Neural progenitor cell (in vitro differentiated cells): ENCODE measurements around the gene MACROD2. TPM values are rescaled to one million over a fixed set of nuclear protein-coding genes. Genes with fewer than 3 reads are reported as not detected.

Experiments
- DNase-seq: peaks from one replicate; pipeline ENCODE4 v3.0.0-alpha.2; 2016; ENCODE audit warnings: low spot score
- H2AFZ ChIP-seq: fragments of 200-600 bp; sonication (generic); replicated peaks from 2 replicates; pipeline ENCODE4 v1.6.1; 2016; ENCODE audit warnings: antibody characterized with exemption
- H3F3A ChIP-seq: fragments of 200-600 bp; sonication (generic); 2 replicates; pipeline ENCODE4 v1.6.1; 2016; ENCODE audit warnings: antibody characterized with exemption, low read depth
- H3K27ac ChIP-seq: fragments of 200-600 bp; sonication (generic); 2 replicates; pipeline ENCODE4 v1.5.1; 2016; ENCODE audit warnings: mild to moderate bottlenecking
- H3K27me3 ChIP-seq: fragments of 200-600 bp; sonication (generic); 2 replicates; pipeline ENCODE4 v1.6.1; 2016; ENCODE audit warnings: mild to moderate bottlenecking, moderate library complexity
- H3K36me3 ChIP-seq: fragments of 200-600 bp; sonication (generic); 2 replicates; pipeline ENCODE4 v1.5.1; 2016
- H3K4me1 ChIP-seq: fragments of 200-600 bp; sonication (generic); 2 replicates; pipeline ENCODE4 v1.6.1; 2016; ENCODE audit warnings: mixed run types
- H3K4me2 ChIP-seq: fragments of 200-600 bp; sonication (generic); 2 replicates; pipeline ENCODE4 v1.6.1; 2016
- H3K4me3 ChIP-seq: fragments of 200-600 bp; sonication (generic); 2 replicates; pipeline ENCODE4 v1.5.1; 2016
- H3K79me2 ChIP-seq: fragments of 200-600 bp; sonication (generic); 2 replicates; pipeline ENCODE4 v1.6.1; 2016; ENCODE audit warnings: low read depth
- H3K9ac ChIP-seq: fragments of 200-600 bp; sonication (generic); 2 replicates; pipeline ENCODE4 v1.6.1; 2016
- H3K9me3 ChIP-seq: fragments of 200-600 bp; sonication (generic); 2 replicates; pipeline ENCODE4 v1.5.1; 2016; ENCODE audit warnings: low read depth
- H4K20me1 ChIP-seq: fragments of 200-600 bp; sonication (generic); 2 replicates; pipeline ENCODE4 v1.6.1; 2016; ENCODE audit warnings: low read depth
- H3K27ac Mint-ChIP-seq: 3 replicates; pipeline ENCODE4 v1.8.0; 2021; ENCODE audit warnings: mixed read lengths
- H3K27me3 Mint-ChIP-seq: 2 replicates; pipeline ENCODE4 v1.8.0; 2022; ENCODE audit warnings: low read depth, mild to moderate bottlenecking, inconsistent platforms, moderate library complexity, mixed read lengths; ENCODE audit not compliant: insufficient read depth
- H3K36me3 Mint-ChIP-seq: 3 replicates; pipeline ENCODE4 v1.8.0; 2021; ENCODE audit warnings: mixed read lengths
- H3K4me1 Mint-ChIP-seq: 3 replicates; pipeline ENCODE4 v1.8.0; 2021; ENCODE audit warnings: mixed read lengths
- H3K4me3 Mint-ChIP-seq: 3 replicates; pipeline ENCODE4 v1.8.0; 2021; ENCODE audit warnings: mild to moderate bottlenecking, moderate library complexity, mixed read lengths
- H3K9me3 Mint-ChIP-seq: 3 replicates; pipeline ENCODE4 v1.8.0; 2020; ENCODE audit warnings: mixed read lengths
- EZH2 ChIP-seq: fragments of 200-600 bp; sonication (generic); IDR thresholded peaks from 2 replicates; pipeline ENCODE4 v1.6.1; 2017; ENCODE audit warnings: antibody characterized with exemption, mild to moderate bottlenecking, moderate library complexity
- EZH2phosphoT487 ChIP-seq: fragments of 200-600 bp; sonication (generic); IDR thresholded peaks from 2 replicates; pipeline ENCODE4 v1.6.1; 2017; ENCODE audit warnings: antibody characterized with exemption
- total RNA-seq: library from RNA; depleted of rRNA; stranded (reverse); fragments of >200 nt; gene quantifications from 2 replicates; pipeline ENCODE4 v1.2.3, GENCODE V29; 2015; ENCODE audit warnings: low replicate concordance
- TF ChIP-seq, protein P1 (sequence below): fragments of 200-600 bp; sonication (generic); IDR thresholded peaks from 2 replicates; pipeline ENCODE4 v1.5.1; 2017; ENCODE audit warnings: antibody characterized with exemption, mild to moderate bottlenecking

Gene MACROD2
- total RNA-seq, 1 donor from 2014 or later, result 11.9 TPM

DNA sequence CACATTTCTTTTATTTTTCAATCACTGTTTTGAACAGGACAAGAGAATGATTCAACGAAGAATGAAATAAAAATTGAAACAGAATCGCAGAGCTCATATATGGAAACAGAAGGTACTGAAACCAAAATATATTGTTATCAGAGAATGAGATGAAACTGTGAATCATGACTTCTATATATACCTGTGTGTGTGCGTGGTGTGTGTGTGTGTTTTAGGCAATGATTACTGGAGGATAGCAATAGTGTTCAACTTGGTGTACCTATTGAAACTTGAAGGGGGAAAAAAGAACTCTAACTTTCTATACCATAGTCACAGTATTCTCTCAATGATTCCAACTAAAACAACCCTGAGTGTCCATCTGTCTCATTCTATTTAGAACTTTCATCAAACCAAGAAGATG is 1991.4 kb downstream of the MACROD2 start:
- no peaks in the 10 kb centered on the region for H3K27me3 ChIP-seq
- H3K4me3 ChIP-seq, result no peak overlapping the region
- Mint-ChIP-seq H3K27ac (no peak overlapping the region), H3K36me3 (peaks cover 18% of the 10 kb centered on the region), H3K9me3 (peaks cover 29% of the 10 kb centered on the region), H3K27me3 (peaks cover 4% of the 10 kb centered on the region), H3K4me3 (no peak overlapping the region), H3K4me1 (peaks cover 2% of the 10 kb centered on the region)
- no peak overlapping the region for H3K4me2 ChIP-seq
- no peak overlapping the region for H3K27ac ChIP-seq
- peaks cover 3% of the 10 kb centered on the region for H3F3A ChIP-seq
- TF ChIP-seq EZH2phosphoT487 (no peak), EZH2 (no peak)
- TF ChIP-seq, protein P1, sequence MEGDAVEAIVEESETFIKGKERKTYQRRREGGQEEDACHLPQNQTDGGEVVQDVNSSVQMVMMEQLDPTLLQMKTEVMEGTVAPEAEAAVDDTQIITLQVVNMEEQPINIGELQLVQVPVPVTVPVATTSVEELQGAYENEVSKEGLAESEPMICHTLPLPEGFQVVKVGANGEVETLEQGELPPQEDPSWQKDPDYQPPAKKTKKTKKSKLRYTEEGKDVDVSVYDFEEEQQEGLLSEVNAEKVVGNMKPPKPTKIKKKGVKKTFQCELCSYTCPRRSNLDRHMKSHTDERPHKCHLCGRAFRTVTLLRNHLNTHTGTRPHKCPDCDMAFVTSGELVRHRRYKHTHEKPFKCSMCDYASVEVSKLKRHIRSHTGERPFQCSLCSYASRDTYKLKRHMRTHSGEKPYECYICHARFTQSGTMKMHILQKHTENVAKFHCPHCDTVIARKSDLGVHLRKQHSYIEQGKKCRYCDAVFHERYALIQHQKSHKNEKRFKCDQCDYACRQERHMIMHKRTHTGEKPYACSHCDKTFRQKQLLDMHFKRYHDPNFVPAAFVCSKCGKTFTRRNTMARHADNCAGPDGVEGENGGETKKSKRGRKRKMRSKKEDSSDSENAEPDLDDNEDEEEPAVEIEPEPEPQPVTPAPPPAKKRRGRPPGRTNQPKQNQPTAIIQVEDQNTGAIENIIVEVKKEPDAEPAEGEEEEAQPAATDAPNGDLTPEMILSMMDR, result no peak
- H3K36me3 ChIP-seq, result no peaks in the 10 kb centered on the region
- DNase-seq, result no peak
- no peaks in the 10 kb centered on the region for H4K20me1 ChIP-seq
- H2AFZ ChIP-seq, result no peak overlapping the region
- H3K4me1 ChIP-seq, result no peaks in the 10 kb centered on the region
- H3K9ac ChIP-seq, result no peak overlapping the region
- no peaks in the 10 kb centered on the region for H3K79me2 ChIP-seq
- H3K9me3 ChIP-seq, result no peaks in the 10 kb centered on the region

DNA sequence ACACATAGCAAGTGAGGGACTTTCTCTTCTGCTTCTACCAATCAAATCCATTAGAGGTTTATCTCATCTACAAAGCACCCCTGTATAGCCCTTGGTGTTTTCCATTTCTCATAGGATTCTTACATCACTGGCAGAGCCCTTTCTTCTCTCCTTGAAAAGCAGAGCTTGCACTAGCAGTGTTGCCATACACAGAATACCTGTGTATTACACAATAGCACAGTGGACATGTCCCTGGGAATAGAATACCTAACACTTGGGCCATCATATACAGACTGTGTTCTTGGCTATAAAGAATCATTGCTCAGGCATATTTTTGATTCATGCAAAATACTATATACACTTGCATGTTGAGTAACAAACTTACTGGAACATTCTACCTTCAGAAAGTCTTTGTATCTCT is 1996.0 kb downstream of the MACROD2 start:
- Mint-ChIP-seq H3K27ac (no peak overlapping the region), H3K9me3 (peaks cover 14% of the 10 kb centered on the region), H3K27me3 (peaks cover 3% of the 10 kb centered on the region), H3K4me1 (no peaks in the 10 kb centered on the region), H3K36me3 (peaks cover 13% of the 10 kb centered on the region), H3K4me3 (no peak overlapping the region)
- Histone ChIP-seq H3K36me3 (no peaks in the 10 kb centered on the region), H4K20me1 (no peaks in the 10 kb centered on the region), H3K27me3 (no peaks in the 10 kb centered on the region), H3K4me2 (no peak overlapping the region), H3K9ac (no peak overlapping the region), H3K79me2 (no peaks in the 10 kb centered on the region), H3K9me3 (peaks cover 5% of the 10 kb centered on the region), H3K4me3 (no peak overlapping the region), H3K4me1 (no peaks in the 10 kb centered on the region), H3K27ac (no peak overlapping the region), H2AFZ (no peak overlapping the region), H3F3A (no peaks in the 10 kb centered on the region)
- no peak for DNase-seq
- no peak for TF ChIP-seq EZH2phosphoT487
- no peak for TF ChIP-seq EZH2
- TF ChIP-seq, protein P1, result no peak

DNA sequence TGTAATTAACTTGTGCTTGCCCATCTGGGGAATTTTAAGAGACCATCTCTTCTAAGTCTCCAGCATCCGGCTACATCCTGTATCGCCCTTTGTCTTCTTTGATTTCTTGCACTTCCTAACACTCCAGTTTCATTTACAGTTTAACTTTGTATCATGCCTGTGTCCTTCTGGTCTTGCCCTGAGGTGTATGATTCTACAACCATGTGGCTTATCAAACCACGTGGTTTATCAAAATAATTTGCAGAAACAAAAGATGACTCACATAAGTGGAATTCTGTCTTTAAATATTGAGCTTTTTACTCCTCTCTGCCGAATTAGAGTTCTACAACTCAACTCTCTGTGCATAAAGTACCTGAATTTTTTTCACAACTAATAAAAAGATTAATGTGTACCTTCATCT is 1997.2 kb downstream of the MACROD2 start:
- no peak for DNase-seq
- no peaks in the 10 kb centered on the region for H3F3A ChIP-seq
- H2AFZ ChIP-seq, result peak overlapping the region; percentile 55
- no peaks in the 10 kb centered on the region for H3K4me1 Mint-ChIP-seq
- H3K4me2 ChIP-seq, result no peak overlapping the region
- peaks cover 15% of the 10 kb centered on the region for H3K9me3 ChIP-seq
- no peak overlapping the region for H3K27ac ChIP-seq
- H3K36me3 ChIP-seq, result peaks cover 4% of the 10 kb centered on the region
- no peak overlapping the region for H3K4me3 Mint-ChIP-seq
- no peak overlapping the region for H3K27ac Mint-ChIP-seq
- H4K20me1 ChIP-seq, result no peaks in the 10 kb centered on the region
- peaks cover 11% of the 10 kb centered on the region for H3K36me3 Mint-ChIP-seq
- no peaks in the 10 kb centered on the region for H3K79me2 ChIP-seq
- no peak overlapping the region for H3K9ac ChIP-seq
- TF ChIP-seq, protein P1, result no peak
- TF ChIP-seq EZH2phosphoT487 (no peak), EZH2 (no peak)
- H3K27me3 Mint-ChIP-seq, result peaks cover 5% of the 10 kb centered on the region
- no peaks in the 10 kb centered on the region for H3K4me1 ChIP-seq
- H3K27me3 ChIP-seq, result no peaks in the 10 kb centered on the region
- no peak overlapping the region for H3K4me3 ChIP-seq
- H3K9me3 Mint-ChIP-seq, result peaks cover 19% of the 10 kb centered on the region

DNA sequence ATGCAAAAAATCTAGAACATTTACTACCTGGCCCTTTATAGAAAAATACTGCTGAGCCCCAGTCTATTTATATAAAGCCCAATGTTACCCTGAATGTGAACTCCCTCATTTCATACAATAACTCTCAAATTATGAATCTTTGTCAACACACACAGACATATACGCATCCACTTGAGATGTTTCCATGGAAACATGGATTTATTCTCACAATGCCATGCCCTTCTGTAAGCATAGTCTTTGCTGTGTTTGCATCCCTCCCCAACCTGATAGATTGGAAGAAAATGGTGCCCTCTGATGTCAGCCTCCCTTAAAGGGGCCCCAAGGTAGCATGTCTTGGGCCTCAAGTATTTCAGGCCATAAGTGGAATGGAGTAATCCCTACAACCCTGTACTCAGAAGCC is 2004.8 kb downstream of the MACROD2 start:
- Histone ChIP-seq H3K36me3 (peaks cover 8% of the 10 kb centered on the region), H3K9me3 (peaks cover 21% of the 10 kb centered on the region), H3K27ac (no peak overlapping the region), H3K9ac (no peak overlapping the region), H2AFZ (no peak overlapping the region), H3K4me2 (no peak overlapping the region), H4K20me1 (peaks cover 2% of the 10 kb centered on the region), H3K79me2 (no peaks in the 10 kb centered on the region), H3K27me3 (peaks cover 32% of the 10 kb centered on the region), H3K4me1 (peaks cover 6% of the 10 kb centered on the region), H3K4me3 (no peak overlapping the region), H3F3A (peaks cover 11% of the 10 kb centered on the region)
- no peak overlapping the region for H3K27ac Mint-ChIP-seq
- H3K27me3 Mint-ChIP-seq, result peaks cover 5% of the 10 kb centered on the region
- peaks cover 7% of the 10 kb centered on the region for H3K4me1 Mint-ChIP-seq
- DNase-seq, result no peak
- no peak overlapping the region for H3K4me3 Mint-ChIP-seq
- peaks cover 8% of the 10 kb centered on the region for H3K36me3 Mint-ChIP-seq
- peaks cover 46% of the 10 kb centered on the region for H3K9me3 Mint-ChIP-seq
- no peak for TF ChIP-seq EZH2
- TF ChIP-seq EZH2phosphoT487, result no peak
- TF ChIP-seq, protein P1, result no peak
